ENCODE results near the gene TMIE.
"Not testable (repeated sequence)": the region's sequence is repeated elsewhere in the genome, so short reads cannot be mapped to it uniquely, and the experiment has no call there.

TMIE gene

GRCh38 chr3:46690798-46691197 is 10.4 kb upstream of the TMIE start:
- no peak for DNase-seq

GRCh38 chr3:46692566-46692990 is 8.6 kb upstream of the TMIE start:
- DNase-seq: no peak

- DNase-seq: peak; percentile 57
Observed at GRCh38 chr3:46693038-46693891, 7.9 kb upstream of the TMIE start, which contains the start of gene ALS2CL. TSS of gene ALS2CL (minus strand) at chr3:46693679. CDS start at chr3:46689440, 4,239 bp downstream.

GRCh38 chr3:46693892-46694226 is 7.3 kb upstream of the TMIE start:
- DNase-seq: peak; percentile 56

GRCh38 chr3:46694520-46694919 is 6.7 kb upstream of the TMIE start:
- DNase-seq: no peak

- DNase-seq: peak; percentile 60
Observed at GRCh38 chr3:46695177-46695961, 5.8 kb upstream of the TMIE start.

- DNase-seq: no peak
Observed at GRCh38 chr3:46695962-46696894, 5.0 kb upstream of the TMIE start.

GRCh38 chr3:46699676-46700523 is 1.3 kb upstream of the TMIE start:
- no peak for DNase-seq

GRCh38 chr3:46700772-46701171 is 420 bp upstream of the TMIE start:
- DNase-seq: no peak

GRCh38 chr3:46702246-46703012 is 1.2 kb downstream of the TMIE start:
- no peak for DNase-seq

GRCh38 chr3:46703013-46703520 is 1.9 kb downstream of the TMIE start:
- no peak for DNase-seq

- not testable (repeated sequence) for DNase-seq
Observed at GRCh38 chr3:46704346-46704745, 3.2 kb downstream of the TMIE start.

- peak; percentile 63 for DNase-seq
Observed at GRCh38 chr3:46705022-46705530, 3.9 kb downstream of the TMIE start.

- no peak for DNase-seq
Observed at GRCh38 chr3:46705751-46706552, 4.8 kb downstream of the TMIE start.

- no peak for DNase-seq
Observed at GRCh38 chr3:46706771-46707582, 5.8 kb downstream of the TMIE start.

- no peak for DNase-seq
Observed at GRCh38 chr3:46707601-46708011, 6.4 kb downstream of the TMIE start.

- no peak for DNase-seq
Observed at GRCh38 chr3:46708401-46709156, 7.4 kb downstream of the TMIE start.

- DNase-seq: no peak
Observed at GRCh38 chr3:46709157-46709654, 8.0 kb downstream of the TMIE start.

All from stimulated activated CD4-positive, alpha-beta T cell treated with anti-CD3 and anti-CD28 coated beads, Interleukin-1b, Interleukin-23, amount 100 ng/mL, for 48 hours (primary cell).